A172 (cell line): Measurements from ENCODE around the gene ANAPC4. TPM values are rescaled to one million over a fixed set of nuclear protein-coding genes. Genes with fewer than 3 reads are reported as not detected.

Experiments used
- DNase-seq: peaks from one replicate; pipeline ENCODE4 v3.0.0-alpha.2; 2015; ENCODE audit warnings: low spot score
- total RNA-seq: library from RNA; depleted of rRNA; stranded (reverse); fragments of >200 nt; shearing (Covaris generic); gene quantifications from 2 replicates; pipeline ENCODE4 v1.2.3, GENCODE V29; 2014

ANAPC4 gene
- total RNA-seq, 1 experiment from 2014 or later: 32.9 TPM

DNA sequence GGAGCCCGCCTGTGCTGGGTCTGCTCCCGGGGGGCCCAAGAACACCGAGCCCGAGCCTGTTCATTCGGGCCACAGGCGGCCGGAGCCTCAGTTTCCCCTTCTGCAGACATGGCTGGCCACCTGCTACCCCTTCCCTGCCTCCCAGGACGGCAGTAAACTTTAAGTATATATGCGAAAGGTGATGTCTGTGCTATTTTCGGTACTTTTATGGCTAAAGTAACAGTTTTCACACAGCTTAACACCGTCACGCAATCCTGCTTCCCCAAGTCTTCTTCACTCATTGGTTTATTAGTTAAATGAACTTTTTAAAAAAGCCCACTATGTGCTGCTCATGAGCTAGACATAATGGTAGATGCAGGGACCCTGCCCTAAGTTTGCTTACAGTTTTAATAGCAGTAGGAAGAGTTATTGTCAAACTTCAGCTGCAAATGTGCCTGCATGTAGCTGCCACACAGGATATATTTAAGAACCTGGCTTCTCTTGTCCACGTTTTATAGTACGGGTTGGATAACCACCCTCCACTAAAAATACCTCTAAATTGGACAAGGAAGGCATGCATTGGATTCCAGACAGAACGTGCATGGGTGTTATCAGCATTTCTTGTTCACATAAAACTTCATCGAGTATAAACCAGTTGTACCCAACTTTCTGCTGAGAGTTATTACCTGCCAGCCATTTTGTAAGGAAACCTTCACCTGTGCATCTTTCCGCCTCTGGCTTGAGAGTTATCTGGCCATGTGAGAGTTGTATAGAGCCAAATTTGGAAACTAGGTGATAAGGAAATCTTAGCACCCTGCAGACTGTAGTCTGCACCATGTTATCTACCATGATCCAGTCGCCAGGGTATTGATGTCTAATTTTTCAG lies 741 bp downstream of the ANAPC4 start:
- peak; percentile 1 for DNase-seq

DNA sequence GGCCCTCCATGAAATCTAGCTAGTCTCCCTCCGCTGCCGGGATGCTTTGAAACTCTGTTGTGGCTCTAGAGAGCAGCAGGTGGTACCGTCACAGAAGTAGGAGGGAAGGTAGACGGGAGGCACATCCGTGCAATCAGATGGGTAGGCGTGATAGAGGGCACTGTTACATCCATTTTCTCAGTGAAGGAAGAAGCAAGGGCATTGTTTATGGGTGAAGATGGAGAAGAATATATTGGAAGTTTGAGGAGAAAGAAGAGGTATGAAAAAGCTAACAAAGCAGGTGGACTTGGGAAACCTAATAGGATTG lies 1.3 kb downstream of the ANAPC4 start:
- no peak for DNase-seq

DNA sequence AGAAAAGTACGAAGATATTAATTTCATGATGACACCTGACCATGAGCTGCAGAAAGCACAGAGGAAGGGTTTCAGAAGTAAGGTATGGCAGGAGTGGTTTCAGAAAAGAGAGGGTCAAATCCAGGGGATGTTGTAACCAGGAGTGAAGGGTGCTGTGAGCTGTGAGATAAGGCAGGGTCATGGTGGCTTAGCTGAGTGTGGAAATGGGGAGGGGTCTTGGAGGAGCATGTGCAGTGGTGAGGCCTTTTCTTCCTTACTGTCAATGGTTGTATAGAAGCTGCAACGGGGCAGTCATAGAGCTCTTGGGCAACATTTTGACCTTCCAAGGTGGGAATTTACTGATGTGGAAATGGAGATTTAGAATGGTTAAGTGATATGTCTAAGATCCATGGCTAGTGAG lies 2.5 kb downstream of the ANAPC4 start:
- DNase-seq: no peak

DNA sequence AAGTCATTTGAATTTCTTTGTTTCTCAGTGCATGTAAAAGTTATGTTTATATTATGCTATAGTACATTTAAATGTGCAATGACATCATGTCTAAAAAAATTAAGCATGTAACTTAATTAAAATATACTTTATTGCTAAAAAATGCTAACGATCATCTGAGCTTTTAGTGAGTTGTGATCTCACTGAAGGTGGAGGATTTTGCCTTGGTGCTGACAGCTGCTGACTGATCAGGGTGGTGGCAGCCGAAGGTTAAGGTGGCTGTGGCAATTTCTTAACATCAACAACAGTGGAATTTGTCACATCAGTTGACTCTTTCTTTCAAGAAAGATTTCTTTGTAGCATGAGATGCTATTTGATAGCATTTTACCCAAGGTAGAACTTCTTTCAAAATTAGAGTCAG lies 6.6 kb downstream of the ANAPC4 start:
- DNase-seq: no peak

DNA sequence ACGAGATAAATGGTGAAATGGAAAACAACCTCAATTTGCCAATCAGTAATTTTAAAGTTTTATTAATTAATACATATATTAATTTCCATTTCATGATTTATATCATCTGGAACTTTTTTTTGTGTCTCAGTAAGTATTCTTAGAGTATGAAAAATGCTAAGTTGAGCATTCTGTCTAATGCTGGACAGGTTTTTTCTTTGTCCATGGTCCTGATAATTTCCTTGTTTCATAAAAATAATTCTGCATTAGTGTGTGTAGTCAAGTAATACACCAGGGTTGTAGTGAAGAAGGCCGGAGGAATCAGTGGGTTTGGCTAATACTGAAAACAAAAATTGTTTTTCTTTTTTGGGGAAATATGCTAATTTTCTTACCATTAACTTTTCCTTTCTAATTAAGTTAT lies 9.9 kb downstream of the ANAPC4 start:
- no peak for DNase-seq

DNA sequence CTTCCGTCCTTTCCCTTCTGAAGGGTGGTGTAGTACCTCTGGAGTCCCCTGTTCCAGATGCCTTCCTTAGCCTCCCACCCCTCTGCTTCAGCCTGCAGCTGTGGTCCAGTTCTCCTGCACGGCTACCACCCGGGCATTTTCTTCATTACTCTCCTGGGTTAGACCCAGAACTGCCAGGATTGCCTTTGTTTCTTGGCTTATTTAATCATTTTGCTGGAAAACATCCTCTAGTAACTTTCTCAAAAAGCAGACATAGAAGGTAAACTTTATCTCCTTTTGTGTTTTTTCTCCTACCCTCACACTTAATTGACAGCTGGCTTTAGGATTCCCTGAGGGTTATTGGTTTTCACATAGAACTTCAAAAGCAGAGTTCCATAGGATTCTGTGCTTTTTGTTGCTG lies 20.2 kb downstream of the ANAPC4 start:
- no peak for DNase-seq

DNA sequence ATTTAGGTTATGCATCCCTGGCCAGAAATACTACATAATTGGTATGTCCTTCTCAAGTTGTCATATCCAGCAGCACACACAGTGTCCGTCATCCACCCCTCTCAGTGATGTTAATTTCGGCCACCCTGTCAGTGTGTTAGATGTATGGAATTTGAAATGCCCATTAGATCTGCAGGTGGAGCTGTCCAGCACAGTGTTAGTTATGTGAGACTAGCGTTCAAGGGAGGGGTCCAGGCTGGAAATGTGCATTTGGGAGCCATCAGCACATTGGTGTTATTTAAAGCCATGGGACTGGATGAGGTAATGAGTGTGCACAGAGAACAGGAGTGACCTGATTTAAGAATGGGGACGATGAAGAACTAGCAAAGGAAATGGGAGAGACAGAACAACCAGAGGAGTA lies 22.4 kb downstream of the ANAPC4 start:
- no peak for DNase-seq

DNA sequence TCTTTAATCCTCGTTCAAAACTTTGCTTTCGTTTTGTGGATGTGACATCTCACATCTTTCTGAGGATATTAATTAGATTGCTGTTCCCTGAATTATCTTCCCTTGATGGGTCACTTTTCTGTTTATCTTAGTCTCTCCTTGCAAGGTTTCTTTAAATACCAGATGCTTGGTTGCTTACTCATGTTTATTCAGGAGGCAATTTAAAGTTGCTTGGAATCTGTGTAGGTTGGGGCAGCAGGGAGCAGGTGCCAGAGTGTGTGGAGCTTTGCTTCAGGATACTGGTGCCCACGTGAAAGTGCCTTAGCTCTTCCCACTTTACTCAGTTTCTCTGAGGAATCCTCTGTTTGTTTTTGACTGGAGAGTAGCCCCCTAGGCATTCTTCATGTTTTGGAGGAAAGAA lies 24.0 kb downstream of the ANAPC4 start:
- peak; percentile 52 for DNase-seq

DNA sequence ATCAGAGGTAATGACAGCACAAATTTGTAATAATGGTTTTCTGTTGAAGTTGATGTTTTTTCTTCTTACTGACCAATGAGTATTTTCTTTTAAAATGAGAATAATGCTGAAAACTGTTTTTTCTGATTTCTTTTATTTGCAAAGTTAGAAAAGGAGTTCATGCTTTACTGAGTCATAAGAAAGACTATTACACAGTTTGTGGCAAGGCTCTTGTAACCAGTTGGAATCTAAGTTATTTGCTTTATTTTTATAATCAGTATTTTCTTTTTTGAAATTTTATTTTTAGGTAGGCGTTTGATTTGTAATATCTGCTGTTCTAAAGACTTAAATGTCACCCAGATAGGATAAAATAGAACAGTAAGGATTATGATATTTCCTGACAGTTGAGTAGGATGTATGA lies 25.5 kb downstream of the ANAPC4 start:
- no peak for DNase-seq

DNA sequence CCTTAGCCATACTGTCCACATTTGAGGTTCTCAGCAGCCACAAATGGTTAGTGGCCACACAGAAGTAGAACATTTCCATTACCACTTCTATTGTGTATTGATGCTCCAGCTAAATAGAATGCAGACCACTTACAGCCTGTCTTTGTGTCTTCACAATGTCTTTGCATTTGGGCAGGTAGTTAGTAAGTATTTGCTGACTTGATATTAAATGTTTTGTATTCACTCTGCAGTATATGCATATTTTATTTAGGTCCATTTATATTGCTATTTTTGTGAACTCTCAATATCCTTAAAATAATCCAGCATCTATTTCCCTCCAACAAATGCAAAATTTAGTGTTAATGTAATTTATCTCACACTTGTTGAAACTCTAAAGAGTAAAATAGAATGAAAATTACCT lies 26.6 kb downstream of the ANAPC4 start:
- no peak for DNase-seq

DNA sequence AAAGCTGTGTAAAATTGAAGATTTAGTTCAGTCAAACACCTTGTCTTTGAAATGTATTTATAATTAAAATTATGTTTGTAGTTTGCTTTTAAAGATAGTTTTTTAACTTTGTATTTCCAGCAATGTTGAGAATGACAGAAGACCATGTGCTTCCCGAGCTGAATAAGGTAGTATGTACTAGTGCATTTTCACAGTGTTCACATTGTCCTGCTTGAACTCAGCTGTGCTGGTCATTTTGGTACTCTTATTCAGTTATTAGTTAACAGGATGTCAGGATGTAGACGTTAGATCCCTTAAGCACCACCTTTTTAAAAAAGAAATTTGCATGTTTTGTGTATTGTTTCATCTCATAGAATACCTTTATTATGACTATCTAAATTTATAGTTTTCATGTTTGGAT lies 28.4 kb downstream of the ANAPC4 start:
- DNase-seq: no peak

DNA sequence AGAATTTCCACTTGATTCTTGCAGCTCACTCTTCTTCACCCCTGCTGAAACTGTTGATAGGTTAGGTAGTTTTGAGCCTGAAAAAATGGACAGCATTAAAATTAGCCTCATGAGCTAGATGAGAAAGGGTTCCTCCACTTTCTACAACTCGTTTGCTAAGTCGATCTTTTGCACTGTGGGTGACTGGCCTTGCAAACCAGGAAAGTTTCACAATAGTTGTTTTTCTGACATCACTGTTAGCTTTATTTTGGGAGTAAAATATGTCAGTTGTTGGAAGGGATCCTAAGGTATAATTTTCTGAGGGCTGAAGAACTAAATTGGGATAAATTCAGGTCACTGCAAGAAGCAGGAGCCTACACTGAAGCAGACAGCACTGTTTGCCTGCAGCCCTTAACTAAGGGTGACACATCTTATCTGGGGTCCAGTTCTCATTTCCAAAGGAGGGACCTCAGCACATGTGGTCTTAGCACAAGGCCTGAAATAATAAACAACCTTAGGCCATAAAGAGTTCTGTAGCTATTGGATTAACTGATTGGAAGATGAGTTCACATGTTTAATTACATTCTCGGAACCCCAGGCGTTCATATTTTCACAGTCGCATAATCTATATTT lies 29.1 kb downstream of the ANAPC4 start:
- DNase-seq: no peak

DNA sequence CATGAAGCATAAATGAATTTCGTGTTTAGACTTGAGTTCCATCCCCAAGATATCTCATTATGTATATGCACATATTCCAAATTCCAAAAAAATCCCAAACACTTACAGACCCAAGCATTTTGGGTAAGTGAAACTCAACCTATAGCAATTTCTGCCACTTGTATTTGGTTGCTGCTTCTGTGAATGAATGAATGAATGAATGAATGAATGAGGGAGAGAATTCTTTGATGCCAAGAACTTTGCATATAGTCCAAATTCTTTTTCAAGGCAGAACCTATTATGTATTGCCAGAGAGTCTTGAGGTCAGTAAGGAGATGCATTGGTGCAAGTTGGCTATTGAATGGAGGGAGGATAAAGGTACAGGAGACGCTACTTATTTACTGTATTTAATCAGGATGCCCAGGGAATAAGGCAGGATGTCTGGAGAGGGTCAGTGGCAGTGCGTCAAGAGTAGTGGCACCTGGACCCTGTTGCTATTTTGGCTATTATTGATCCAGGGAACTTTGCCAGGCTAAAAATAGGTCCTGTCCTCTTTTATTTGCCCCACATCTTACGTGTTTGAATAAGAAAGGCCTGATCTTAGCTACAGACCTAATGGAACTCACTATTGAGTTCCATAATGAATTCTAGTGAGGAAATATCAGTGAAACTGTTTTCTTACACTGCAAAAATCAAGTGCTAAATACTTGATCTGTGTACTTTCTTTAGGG lies 33.9 kb downstream of the ANAPC4 start:
- DNase-seq: no peak

DNA sequence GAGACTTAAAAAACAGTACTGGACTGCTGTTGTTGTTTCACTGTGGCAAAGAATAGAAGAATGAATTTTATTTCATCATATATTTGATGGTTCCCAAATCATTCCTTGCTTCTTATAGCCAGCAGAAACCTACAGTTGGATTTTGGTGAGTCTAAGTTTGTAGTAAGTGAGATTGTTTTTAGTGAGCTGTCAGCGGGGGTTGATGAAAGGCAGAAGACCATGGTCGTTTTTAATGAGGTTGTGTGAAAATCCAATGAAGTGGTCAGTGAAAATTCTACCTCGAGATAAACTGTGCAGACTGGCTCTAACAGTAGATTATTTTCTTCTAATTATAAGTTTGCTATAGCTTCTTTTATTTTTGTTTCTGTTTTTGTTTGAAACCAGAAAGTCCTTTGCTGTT lies 36.2 kb downstream of the ANAPC4 start:
- DNase-seq: no peak

DNA sequence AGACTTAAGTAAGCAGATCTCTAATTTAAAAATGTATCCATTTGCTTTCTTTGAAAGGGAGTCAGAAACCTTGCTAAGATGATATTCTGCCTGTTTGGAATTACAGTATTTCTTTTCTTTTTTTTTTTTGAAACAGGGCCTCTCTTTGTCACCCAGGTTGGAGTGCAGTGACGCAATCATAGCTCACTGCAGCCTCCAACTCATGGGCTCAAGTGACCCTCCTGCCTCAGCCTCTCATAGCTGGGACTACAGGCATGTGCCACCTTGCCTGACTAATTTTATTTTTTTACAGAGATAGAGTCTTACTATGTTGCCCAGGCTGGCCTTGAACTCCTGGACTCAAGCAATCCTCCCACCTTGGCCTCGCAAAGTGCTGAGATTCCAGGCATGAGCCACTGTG lies 40.0 kb downstream of the ANAPC4 start:
- DNase-seq: no peak

DNA sequence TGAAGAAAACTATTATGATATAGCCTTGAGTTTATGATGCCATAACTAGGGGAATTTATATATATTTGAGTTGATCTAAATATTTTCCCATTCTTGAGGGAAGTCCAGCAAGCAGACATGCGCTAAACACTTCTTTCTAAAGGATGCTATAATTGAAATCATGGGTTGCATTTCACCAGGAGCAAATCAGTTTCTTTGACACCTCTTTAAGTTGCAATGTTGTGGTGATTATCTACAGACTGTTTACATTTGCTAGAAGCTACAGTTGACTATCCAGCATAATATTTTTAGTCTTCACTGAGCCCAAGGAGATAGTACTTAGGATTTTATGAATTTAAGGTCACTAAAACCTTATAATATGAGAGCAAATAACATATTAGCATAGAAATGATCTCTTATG lies 43.9 kb downstream of the ANAPC4 start:
- no peak for DNase-seq

DNA sequence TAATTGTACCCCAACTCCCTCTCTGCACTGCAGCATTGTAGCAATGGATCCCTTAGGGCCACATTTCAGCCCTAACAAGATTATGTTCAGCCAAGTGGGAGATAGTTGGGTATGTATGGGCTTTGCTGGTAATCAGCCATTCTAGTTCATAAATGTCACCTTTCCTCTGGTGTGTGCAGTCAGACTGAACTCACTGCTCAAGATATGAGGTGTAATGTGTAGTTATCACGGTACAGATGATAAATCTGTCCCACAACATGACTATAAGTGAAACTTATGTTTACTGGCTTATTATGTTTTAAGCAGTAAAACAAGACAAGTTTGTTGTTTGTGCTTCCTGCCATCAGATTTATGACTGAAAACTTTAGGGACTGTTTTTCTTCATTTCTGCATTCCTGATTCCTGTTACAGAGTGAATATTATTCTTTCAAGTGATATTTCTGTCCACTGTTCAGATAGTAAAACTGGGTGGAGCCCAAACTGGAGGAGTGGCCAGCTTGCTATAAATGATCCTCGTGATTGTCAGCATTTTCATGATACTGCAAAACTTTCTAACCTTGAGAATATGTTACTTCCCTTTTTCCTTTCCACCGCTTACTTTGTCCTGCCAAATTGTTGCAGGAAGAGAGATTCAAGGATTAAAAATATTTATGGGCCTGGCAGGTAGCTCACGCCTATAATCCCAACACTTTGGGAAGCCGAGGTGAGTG lies 44.9 kb downstream of the ANAPC4 start:
- DNase-seq: no peak

DNA sequence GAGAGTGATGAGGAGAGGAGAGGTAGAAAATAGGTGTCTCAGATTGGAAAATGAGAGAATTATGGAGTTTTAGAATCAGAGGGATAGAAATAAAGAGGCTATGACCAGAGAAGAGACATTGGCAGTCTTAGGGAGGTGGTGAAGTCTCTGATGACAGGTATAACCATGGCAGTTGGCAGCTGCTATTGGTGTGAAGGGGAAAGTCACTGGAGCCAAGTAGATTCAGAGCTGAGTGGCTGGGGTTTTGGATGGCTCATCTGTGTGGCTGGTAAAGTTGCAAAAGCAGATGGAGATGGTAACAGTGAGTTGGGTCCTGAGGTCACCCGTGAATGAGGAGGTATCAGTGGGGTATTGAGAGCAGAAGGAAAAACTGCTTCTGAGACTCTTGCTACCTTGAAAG lies 46.5 kb downstream of the ANAPC4 start:
- no peak for DNase-seq

DNA sequence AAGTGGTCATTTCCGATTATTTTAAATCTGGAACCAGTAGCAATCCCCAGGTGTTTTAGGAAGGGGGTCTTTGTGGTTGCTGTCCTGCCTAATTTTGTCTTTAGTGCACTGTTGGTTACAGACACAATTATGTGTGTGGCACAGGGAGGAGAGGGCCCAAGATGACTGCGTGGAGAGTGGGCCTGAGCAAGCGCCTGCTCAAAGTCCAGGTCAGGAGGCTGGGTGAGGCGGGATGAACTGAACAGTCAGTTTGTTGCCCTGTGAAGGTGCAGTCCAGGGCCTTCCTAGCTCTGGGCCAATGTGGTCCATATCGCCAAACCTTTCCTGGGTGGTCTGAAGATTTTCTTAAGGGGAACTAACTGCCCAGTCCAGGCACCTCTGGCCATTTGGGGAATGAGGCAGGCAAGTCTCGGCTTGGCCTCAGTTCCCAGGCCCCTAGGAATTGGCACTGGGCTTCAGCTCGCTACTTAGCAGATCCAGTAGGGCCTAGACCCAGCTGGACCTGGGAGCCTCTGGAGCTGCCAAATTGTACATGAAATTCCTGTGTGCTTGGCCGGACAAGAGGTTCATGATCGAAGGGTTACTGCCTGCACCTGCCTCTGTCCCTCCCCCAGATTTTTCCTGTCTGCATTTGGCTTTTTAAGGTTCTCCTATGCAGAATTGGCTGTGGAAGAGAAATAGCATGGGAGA lies 47.6 kb downstream of the ANAPC4 start:
- no peak for DNase-seq

DNA sequence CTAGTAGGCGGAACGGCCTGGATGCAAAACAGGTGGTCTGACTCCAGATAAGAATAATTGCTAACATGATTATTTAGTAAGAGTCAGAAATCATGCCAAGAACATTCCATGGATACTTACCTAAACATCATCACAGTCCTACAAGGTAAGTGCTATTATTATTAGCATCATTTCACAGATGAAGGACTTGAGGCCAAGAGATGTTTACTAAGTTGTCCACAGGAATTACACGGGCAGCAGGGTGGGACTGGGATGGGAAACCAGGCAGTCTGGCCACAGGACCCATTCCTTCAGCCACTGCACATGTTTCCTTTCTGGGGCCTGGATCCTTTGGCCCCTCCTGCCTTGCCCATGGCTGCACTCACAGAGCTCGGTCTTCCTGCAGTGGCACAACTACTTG lies 48.3 kb downstream of the ANAPC4 start:
- no peak for DNase-seq

DNA sequence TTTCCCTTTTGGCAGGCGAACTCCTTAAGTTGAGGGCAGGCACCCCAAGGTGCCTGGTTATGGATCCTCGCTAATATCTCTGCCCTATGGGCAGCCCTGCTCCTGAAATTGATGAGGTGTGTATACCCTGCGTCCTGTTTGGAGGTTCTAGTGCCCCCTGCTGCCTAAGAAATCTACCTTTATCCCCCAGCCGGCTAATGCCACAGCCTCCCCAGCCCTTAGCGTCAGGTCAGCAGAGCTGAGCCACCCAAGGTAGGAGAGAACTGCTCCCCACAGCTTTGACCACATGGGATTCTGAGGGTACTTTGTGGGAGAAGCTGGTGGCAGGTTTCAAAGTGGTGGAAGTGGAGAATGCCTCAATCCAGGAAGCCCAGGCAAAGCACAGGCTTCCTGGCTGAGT lies 50.8 kb downstream of the ANAPC4 start:
- no peak for DNase-seq

DNA sequence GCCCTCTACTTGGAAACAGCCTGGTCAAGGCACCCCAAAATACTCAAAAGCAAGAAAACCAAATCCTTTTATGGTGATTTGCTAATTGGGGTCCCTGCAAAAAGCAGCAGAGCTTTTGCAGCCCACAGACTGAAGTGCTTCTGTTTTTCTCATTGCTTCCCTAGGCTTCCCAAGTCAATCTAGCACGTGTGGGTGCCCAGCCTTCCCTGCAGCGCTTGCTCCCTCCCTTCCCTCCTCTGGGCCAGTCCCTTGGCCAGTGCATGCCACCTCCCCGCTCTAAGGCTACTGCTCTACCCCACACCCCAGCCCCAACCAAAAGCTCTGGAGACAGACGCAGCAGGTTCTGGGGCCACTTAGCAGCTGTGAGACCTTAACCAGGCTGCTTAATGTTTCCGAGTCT lies 53.6 kb downstream of the ANAPC4 start:
- no peak for DNase-seq
